HCT116 (cell line): ENCODE measurements around the gene DRAM1. TPM values are rescaled to one million over a fixed set of nuclear protein-coding genes. Genes with fewer than 3 reads are reported as not detected.

Source experiments
- ATAC-seq: fragments of 200-7000 bp; cut with Tn5 transposase; 2 replicates; pipeline ENCODE4 v1.9.1; 2020; ENCODE audit warnings: mild to moderate bottlenecking, moderate library complexity
- BruUV-seq: library from RNA; stranded (reverse); fragments of 400-500 nt; replicated peaks from 2 replicates; lab custom pipeline; 2021; lab: Mats Ljungman, UMichigan
- CTCF ChIA-PET: fragments of 300-600 bp; sonication (Branson Sonifier 250); formaldehyde crosslinking; loops from one replicate; lab custom pipeline; 2021; ENCODE audit warnings: antibody characterized with exemption; lab: Charles Lee
- POLR2A ChIA-PET: fragments of 300-600, 350-600 bp; sonication (Branson Sonifier 250); formaldehyde crosslinking; loops from one replicate; lab custom pipeline; 2021; ENCODE audit warnings: antibody characterized with exemption; lab: Charles Lee
- RAD21 ChIA-PET, 2 experiments: fragments of 300-600 bp; sonication (Branson Sonifier 250); formaldehyde crosslinking; loops; one replicate each; lab custom pipeline; 2023; ENCODE audit warnings: low total read pairs in 2 of 2; ENCODE audit not compliant: uncharacterized antibody in 2 of 2, unreplicated experiment in 2 of 2, low non-redundant PET in 1 of 2; lab: Charles Lee
- DNase-seq: peaks from one replicate; pipeline ENCODE4 v3.0.0-alpha.2; 2010; ENCODE audit warnings: low read depth, low spot score
- H2AFZ ChIP-seq: fragments of 200-600 bp; shearing (Covaris generic), sonication (generic); 2 replicates; pipeline ENCODE4 v1.6.1; 2017; ENCODE audit warnings: low read depth, mixed run types, mixed read lengths, antibody characterized with exemption, low read length; ENCODE audit not compliant: poor library complexity, severe bottlenecking
- H3K27ac ChIP-seq: 2 replicates; pipeline ENCODE4 v1.5.1; 2012; ENCODE audit warnings: low read depth, low read length
- H3K27me3 ChIP-seq: fragments of 200-600 bp; sonication (generic); 2 replicates; pipeline ENCODE4 v1.6.1; 2016; ENCODE audit warnings: mixed run types, low read length, mixed read lengths; ENCODE audit not compliant: insufficient read depth
- H3K36me3 ChIP-seq, 2 experiments: fragments of 200-500 bp in 1 of 2; fragments of 200-600 bp in 1 of 2; sonication (Bioruptor generic) in 1 of 2; sonication (generic) in 1 of 2; 2 replicates each; pipeline versions ENCODE4 v1.5.1 to v1.6.1; 2014 to 2016; ENCODE audit warnings: low read length in 2 of 2, inconsistent platforms in 1 of 2, mixed read lengths in 1 of 2, mixed run types in 1 of 2; ENCODE audit not compliant: insufficient read depth in 2 of 2, control insufficient read depth in 1 of 2
- H3K4me1 ChIP-seq, 2 experiments: fragments of 200-600 bp in 1 of 2; sonication (generic) in 1 of 2; 2 replicates each; pipeline versions ENCODE4 v1.5.1 to v1.6.1; 2012 to 2017; ENCODE audit warnings: low read length in 2 of 2, inconsistent platforms in 1 of 2, mild to moderate bottlenecking in 1 of 2, mixed read lengths in 1 of 2, mixed run types in 1 of 2, moderate library complexity in 1 of 2; ENCODE audit not compliant: insufficient read depth in 2 of 2, control insufficient read depth in 1 of 2
- H3K4me2 ChIP-seq: fragments of 200-600 bp; sonication (generic); 2 replicates; pipeline ENCODE4 v1.6.1; 2017; ENCODE audit warnings: mixed run types, low read length, mixed read lengths
- H3K4me3 ChIP-seq, 2 experiments: fragments of 200-600 bp in 1 of 2; sonication (generic) in 1 of 2; replicated peaks in 1 of 2; 2 replicates each; pipeline ENCODE4 v1.5.1; 2011 to 2016; ENCODE audit warnings: low read length in 2 of 2, control low read depth in 1 of 2, low read depth in 1 of 2, mild to moderate bottlenecking in 1 of 2, mixed read lengths in 1 of 2, mixed run types in 1 of 2
- H3K79me2 ChIP-seq: fragments of 200-600 bp; sonication (generic); 2 replicates; pipeline ENCODE4 v1.6.1; 2017; ENCODE audit warnings: mild to moderate bottlenecking, mixed run types, low read length, moderate library complexity, mixed read lengths; ENCODE audit not compliant: insufficient read depth
- H3K9ac ChIP-seq: fragments of 200-600 bp; sonication (generic); 2 replicates; pipeline ENCODE4 v1.6.1; 2016; ENCODE audit warnings: low read length, mixed read lengths
- H3K9me2 ChIP-seq: fragments of 200-600 bp; sonication (generic), shearing (Covaris generic); 2 replicates; pipeline ENCODE4 v1.6.1; 2017; ENCODE audit warnings: mixed run types, mild to moderate bottlenecking, moderate library complexity; ENCODE audit not compliant: insufficient read depth
- H3K9me3 ChIP-seq, 2 experiments: fragments of 200-500 bp in 1 of 2; fragments of 200-600 bp in 1 of 2; sonication (Bioruptor generic) in 1 of 2; sonication (generic) in 1 of 2; 2 replicates each; pipeline ENCODE4 v1.6.1; 2014 to 2017; ENCODE audit warnings: low read length in 2 of 2, mixed read lengths in 2 of 2, inconsistent platforms in 1 of 2, low read depth in 1 of 2, mild to moderate bottlenecking in 1 of 2, mixed run types in 1 of 2, moderate library complexity in 1 of 2; ENCODE audit not compliant: control insufficient read depth in 1 of 2, insufficient read depth in 1 of 2
- H4K20me1 ChIP-seq: fragments of 200-600 bp; sonication (generic), shearing (Covaris generic); 2 replicates; pipeline ENCODE4 v1.6.1; 2017; ENCODE audit warnings: mixed run types, mild to moderate bottlenecking, moderate library complexity; ENCODE audit not compliant: insufficient read depth
- ELF1 ChIP-seq: IDR thresholded peaks from 2 replicates; pipeline ENCODE4 v1.6.1; 2012; ENCODE audit warnings: low read depth, borderline replicate concordance
- EZH2phosphoT487 ChIP-seq: fragments of 200-600 bp; IDR thresholded peaks from 2 replicates; pipeline ENCODE4 v1.6.1; 2018; ENCODE audit warnings: antibody characterized with exemption, borderline replicate concordance
- FOSL1 ChIP-seq: IDR thresholded peaks from 2 replicates; pipeline ENCODE4 v1.6.1; 2012; ENCODE audit warnings: low read depth
- REST ChIP-seq: IDR thresholded peaks from 2 replicates; pipeline ENCODE4 v1.6.1; 2012; ENCODE audit warnings: low read depth
- SP1 ChIP-seq: IDR thresholded peaks from 2 replicates; pipeline ENCODE4 v1.6.1; 2012; ENCODE audit warnings: low read depth
- TCF7L2 ChIP-seq: IDR thresholded peaks from 2 replicates; pipeline ENCODE4 v1.7.0; 2011; ENCODE audit warnings: borderline replicate concordance, inconsistent platforms; ENCODE audit not compliant: insufficient read depth, insufficient read length; ENCODE audit errors: extremely low read depth
- intact Hi-C: fragments of 100-400 bp; cut with micrococcal nuclease; formaldehyde crosslinking; loops from 2 replicates; pipeline ENCODE4 v1.10.0; 2022
- total RNA-seq: library from RNA; stranded (reverse); gene quantifications from one replicate; pipeline ENCODE4 v1.2.1, GENCODE V29; 2021; ENCODE audit not compliant: unreplicated experiment
- TF ChIP-seq, protein P1 (sequence below): IDR thresholded peaks from 2 replicates; pipeline ENCODE4 v1.6.1; 2012

DRAM1 gene
- total RNA-seq, 1 experiment from 2014 or later: 20.3 TPM

DNA sequence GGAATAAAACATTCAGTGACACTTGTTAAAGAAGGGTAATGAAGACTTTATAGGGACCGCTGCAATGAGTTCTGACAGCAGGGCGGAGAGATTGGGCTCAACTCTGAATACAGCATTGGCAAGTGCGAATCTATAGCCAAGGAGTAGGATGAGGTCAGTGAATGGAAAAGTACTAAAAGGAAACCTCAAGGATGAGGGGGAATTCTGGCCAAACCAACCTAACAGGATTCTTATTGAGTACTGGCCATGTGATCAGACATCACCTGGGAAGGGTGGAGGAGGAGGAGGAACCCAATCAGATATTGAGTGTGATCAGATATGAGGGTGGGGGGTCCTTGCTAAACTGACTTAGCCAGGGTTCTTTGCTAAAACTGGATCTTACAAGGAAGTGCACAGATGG is 31.0 kb downstream of the DRAM1 start:
- no peak overlapping the region for H3K4me2 ChIP-seq

DNA sequence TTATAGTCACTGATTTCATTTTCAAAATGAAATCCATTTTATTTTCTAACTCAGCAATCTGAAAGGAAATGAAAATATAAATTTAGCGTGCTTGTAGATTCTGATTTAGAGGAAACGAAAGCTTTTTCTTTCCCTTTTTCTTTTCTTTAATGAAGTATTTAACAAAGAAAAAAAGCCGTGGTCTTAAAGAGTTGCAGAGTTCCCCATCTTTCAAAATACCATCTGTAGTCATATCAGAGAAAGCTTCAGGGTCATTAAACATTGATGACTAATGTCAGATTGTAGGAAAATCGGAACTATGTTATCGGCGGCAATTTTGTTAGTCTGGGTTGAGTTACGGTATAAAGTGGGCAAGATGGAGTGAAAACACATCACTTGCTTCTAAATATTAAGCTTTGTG is 32.3 kb downstream of the DRAM1 start:
- H3K36me3 ChIP-seq: no peaks in the 10 kb centered on the region
- intact Hi-C loops: no loop called here
- no peaks in the 10 kb centered on the region for H3K27me3 ChIP-seq
- no peak for ATAC-seq
- CTCF ChIA-PET: no interaction called here
- no peak overlapping the region for H3K27ac ChIP-seq
- RAD21 ChIA-PET: no interaction called here
- no peak overlapping the region for H2AFZ ChIP-seq
- no peaks in the 10 kb centered on the region for H3K79me2 ChIP-seq
- no peaks in the 10 kb centered on the region for H4K20me1 ChIP-seq
- H3K4me2 ChIP-seq: no peak overlapping the region
- POLR2A ChIA-PET: no interaction called here
- no peak overlapping the region for H3K4me3 ChIP-seq
- BruUV-seq: no TSS peak
- DNase-seq: no peak
- H3K4me1 ChIP-seq: peaks cover 5 to 10% of the 10 kb centered on the region in 2 experiments; a peak in 2 of 4 replicates
- no peak overlapping the region for H3K9ac ChIP-seq
- TF ChIP-seq, protein P1, sequence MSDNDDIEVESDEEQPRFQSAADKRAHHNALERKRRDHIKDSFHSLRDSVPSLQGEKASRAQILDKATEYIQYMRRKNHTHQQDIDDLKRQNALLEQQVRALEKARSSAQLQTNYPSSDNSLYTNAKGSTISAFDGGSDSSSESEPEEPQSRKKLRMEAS: no peak
- TF ChIP-seq EZH2phosphoT487: no peak
- TF ChIP-seq TCF7L2: no peak
- TF ChIP-seq FOSL1: no peak
- TF ChIP-seq REST: no peak
- no peaks in the 10 kb centered on the region for H3K9me2 ChIP-seq
- no peaks in the 10 kb centered on the region for H3K9me3 ChIP-seq

More for the DNA sequence above, 31.0 kb downstream of the DRAM1 start:
- H4K20me1 ChIP-seq: no peaks in the 10 kb centered on the region
- CTCF ChIA-PET: no interaction called here
- no peak overlapping the region for H2AFZ ChIP-seq
- no peak overlapping the region for H3K9ac ChIP-seq
- DNase-seq (no peak), ATAC-seq (no peak)
- H3K79me2 ChIP-seq: no peaks in the 10 kb centered on the region
- H3K36me3 ChIP-seq: no peaks in the 10 kb centered on the region
- H3K4me1 ChIP-seq: peaks cover 5 to 10% of the 10 kb centered on the region in 2 experiments; a peak in 3 of 4 replicates
- no peak overlapping the region for H3K4me3 ChIP-seq
- POLR2A ChIA-PET: no interaction called here
- no peaks in the 10 kb centered on the region for H3K27me3 ChIP-seq
- TF ChIP-seq ELF1: no peak
- 0 out of 2 replicates have a peak, but pooled peaks have one; percentile 39 for TF ChIP-seq SP1
- no peak overlapping the region for H3K27ac ChIP-seq
- intact Hi-C loops: no loop called here
- no TSS peak for BruUV-seq
- no peaks in the 10 kb centered on the region for H3K9me3 ChIP-seq
- RAD21 ChIA-PET: no interaction called here
- H3K9me2 ChIP-seq: no peaks in the 10 kb centered on the region
